ENCODE measurements around the gene ZNF709.

GRCh38 chr19:12425236-12425887 lies 59.3 kb downstream of the ZNF709 start:
- TF ChIP-seq POLR2A (IDR thresholded peaks at IDR 0.05) = no peak
- TF ChIP-seq CTCF (IDR thresholded peaks at IDR 0.05 in 4 of 5, conservative IDR thresholded peaks at IDR 0.05 in 1 of 5) = no peak
